Measurements from ENCODE around the gene SYNM.

SYNM gene

DNA sequence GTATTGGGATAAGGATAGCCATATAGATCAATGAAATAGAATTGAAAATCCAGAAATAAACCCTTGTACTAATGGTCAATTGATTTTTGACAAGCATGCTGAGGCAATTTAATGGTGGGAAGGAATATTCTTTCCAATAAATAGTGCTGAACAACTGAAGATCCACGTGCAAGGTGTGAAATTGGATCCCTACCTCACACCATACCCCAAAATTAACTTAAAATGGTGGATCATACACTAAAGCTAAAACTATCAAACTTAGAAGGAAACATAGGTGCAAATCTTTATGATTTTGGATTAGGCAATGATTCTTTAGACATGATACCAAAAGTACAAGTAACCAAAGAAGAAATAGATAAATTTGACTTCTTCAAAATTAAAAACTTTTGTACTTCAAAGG, 22.1 kb upstream of the SYNM start:
- FAIRE-seq = no peak

DNA sequence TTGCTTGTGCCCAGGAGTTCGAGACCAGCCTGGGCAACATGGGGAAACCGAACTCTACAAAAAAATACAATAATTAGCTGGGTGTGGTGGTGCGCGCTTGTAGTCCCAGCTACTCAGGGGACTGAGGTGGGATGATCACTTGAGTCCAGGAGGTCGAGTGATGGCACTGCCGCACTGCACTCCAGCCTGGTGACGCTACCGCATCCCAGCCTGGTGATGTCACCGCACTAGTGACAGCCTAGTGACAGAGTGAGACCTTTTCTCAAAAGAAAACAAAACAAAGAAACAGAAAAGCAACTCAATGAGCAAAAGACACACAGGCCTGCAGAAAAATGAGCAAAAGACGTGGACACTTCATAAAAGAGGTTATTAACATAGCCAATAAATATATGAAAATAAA, 19.9 kb upstream of the SYNM start:
- FAIRE-seq = no peak
- no peak for DNase-seq (ENCODE audit: low spot score)

More for the DNA sequence above, 22.1 kb upstream of the SYNM start:
- no peak for DNase-seq (ENCODE audit: low spot score)

DNA sequence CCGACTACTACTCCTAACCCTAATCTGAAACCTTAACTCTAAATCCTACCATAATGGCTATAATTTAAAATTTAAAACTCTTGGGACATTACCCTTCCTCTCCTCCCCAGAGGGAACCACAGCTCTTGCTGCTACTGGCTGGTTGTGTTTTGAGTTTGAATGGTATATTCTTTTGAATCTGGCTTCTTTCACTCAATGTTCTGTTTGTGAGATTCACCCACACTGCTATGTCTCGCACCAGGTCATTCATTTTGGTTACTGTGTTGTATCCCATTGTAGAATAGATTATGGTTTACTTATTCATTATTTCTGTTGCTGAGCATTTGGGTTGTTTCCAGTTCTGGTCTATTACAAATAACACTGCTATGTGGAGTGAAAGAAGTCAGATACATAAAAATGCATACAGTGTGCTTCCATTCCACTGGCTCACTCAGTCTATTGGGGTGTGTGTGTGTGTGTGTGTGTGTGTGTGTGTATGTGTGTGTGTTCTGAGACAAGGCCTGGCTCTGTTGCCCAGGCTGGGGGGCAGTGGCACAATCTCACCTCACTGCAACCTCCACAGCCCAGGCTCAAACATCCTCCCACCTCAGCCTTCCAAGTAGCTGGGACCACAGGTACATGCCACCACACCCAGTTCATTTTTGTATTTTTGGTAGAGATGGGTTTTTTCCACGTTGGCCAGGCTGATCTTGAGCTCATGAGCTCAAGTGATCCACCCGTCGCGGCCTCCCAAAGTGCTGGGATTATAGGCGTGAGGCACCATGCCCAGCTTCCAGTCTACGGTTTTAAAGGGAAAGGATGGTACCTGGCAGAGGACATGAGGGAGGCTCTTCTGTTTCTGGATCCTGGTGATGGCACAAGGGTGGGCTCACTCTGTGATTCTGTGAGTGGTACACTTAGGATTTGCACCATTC, 19.2 kb upstream of the SYNM start:
- DNase-seq (ENCODE audit: low spot score) = no peak
- no peak for FAIRE-seq

DNA sequence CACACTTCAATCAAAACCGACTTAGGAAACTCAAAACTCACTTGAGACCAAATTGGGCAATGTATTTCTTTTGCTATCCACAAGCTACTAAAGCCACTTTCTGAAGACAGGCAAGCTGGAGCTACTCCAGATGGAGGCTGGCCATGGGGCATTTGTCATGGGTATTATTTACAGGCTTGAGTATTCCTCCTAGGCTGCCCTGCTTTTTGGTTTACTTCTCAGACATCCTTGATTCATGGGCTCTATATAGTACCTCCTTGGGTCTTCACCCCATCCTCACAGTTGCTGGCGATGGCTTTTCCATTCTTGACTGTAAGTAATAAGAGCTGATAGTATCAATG, 18.6 kb upstream of the SYNM start:
- no peak for DNase-seq (ENCODE audit: low spot score)
- FAIRE-seq = no peak

DNA sequence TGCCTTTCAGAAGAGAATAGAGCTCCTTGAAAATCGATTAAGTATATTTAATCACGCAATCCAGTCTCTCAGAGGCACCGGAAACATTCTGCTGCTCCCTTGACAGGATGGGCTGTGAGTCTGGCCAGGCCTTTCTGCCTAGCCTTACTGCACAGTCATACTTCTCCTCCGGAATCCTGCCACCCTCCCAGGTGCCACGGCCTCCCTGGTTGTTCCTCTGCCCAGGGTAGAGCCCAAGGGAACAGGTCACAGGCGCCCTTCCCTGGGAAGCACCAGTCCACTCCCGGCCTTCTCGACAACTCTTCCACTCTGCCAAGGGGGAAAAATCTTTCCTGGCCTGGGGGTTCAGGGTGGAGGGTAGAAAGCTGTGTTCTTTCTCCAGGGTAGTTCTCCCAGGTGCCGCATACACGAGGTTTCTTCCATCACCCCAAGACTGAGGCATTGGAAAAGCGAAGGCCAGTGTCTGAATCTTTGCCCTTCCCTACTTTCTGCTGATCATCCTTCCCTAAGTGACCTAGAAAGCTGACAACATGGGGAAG, 17.4 kb upstream of the SYNM start:
- DNase-seq (ENCODE audit: low spot score) (no peak), FAIRE-seq (no peak)

DNA sequence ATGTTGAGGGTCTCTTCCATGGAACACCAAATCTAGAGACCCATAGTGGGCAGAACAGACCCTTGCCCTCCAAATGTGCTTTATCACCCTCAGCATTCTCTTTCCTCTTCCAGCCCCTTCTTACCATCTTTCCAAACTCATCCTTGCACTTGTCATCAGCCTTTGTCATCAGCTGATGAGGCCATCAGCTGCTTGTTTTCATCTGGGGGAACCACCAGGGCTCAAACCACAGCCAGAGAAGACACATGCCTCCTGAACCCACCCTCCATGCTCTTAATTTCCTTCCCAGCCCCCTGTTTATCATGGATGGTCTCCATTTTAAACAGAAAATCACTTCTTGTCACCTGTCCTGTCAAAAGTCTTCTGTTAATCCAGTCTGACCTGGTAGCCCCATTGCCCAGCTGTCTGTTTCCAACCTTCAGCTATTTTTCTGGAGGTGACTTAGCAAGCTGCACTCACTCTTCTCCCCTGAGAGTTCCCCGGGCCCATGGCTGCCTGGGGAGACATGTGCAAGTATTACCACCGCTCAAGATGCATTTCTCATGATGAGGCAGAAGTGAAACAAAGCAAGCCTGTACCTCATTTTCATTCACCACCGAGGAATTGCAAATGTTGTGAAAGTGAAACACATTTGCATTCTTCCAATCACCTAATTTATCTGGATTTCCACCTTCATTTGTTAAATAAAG, 14.7 kb upstream of the SYNM start:
- no peak for FAIRE-seq

DNA sequence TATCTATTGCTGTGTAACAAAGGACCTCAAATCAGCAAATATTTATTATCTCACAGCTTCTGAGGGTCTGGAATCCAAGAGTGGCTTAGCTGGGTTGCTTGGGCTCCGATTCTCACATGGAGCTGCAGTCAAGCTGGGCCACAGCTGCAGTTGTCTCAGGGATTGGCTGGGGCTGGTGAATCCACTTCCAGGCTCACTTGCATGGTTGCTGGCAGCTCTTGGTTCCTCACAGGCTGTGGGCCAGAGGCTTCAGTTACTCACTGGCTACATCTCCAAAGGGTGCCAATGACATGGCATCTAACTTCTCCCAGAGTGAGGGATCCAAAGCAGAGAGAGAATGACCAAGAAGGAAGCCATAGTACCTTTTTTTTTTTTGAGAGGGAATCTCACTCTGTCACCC, 13.9 kb upstream of the SYNM start:
- DNase-seq (ENCODE audit: low spot score) (no peak), FAIRE-seq (no peak)

More for the DNA sequence above, 14.7 kb upstream of the SYNM start:
- DNase-seq (ENCODE audit: low spot score) = no peak

DNA sequence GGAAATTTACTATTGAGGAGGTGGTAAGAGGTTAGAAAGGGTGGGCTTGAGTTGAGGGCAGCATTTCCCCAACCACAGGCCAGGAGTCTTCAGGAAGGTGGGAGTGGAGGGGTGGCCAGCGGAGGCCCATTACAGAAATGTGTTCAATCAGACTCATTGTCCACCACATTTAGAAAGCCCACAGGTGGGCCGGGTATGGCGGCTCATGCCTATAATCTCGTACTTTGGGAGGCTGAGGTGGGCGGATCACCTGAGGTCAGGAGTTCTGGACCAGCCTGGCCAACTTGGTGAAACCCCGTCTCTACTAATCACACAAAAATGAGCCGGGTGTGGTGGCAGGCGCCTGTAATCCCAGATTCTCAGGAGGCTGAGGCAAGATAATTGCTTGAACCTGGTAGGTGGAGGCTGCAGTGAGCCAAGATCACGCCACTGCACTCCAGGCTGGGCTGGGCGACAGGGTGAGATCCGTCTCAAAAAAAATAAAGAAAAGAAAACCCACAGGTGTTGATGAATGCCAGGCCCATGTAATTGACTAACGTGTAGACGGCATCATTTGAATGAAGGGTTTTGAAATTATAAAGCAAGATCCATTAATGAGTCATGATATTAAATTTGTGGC, 12.2 kb upstream of the SYNM start:
- DNase-seq (ENCODE audit: low spot score) (no peak), FAIRE-seq (no peak)

DNA sequence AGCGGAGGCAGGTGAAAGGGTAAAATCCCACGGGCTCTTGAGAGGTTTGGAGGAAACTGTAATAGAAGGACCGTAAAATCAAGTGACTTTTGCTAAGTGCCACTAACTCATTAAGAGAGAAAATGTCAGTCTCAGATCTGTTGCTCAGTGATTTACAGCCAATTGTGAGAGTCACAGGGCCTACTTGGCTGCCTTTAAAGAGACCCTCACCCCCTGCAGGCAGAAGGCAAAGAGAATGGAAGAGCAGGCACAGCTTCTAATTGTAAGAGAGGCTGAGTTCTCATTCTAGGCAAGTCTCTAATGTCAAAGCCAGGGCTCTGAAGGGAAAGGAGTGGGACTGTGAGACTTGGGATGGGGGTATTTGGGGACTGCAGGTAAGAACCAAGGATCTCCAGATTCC, 9.3 kb upstream of the SYNM start:
- FAIRE-seq = no peak
- no peak for DNase-seq (ENCODE audit: low spot score)

DNA sequence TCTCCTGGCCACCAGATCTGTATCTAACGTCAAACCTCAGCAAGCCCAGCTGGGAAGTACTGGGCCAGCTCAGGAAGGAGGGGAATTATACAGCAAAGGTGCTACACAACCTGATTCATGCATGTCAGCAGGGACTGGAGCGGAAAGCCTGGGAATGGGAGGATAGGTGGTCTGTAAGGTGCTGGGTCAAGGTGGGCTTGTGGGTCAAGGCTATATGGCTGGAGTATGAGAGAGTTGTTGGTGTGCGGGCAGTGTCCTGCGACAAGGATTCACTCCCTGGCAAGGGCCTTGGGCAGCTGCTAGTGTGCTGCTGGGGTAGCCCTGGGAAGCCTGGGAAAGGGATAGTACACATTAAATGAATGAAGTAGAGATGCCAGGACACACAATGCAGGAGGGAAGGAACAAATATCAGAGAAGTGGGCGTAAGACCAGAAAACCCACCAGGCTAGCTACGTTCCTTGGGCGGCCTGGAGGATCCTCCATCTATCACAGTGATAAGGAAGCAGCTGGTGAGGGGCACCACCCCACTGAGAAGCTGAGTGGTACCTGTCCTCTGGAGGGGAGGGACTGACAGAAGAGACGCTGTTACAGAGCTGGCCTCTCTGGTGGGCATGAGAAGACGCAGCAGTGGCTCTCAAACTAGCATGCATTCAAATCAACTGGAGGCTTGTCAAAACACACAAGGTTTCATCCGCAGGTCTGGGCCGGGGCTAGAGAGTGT, 8.5 kb upstream of the SYNM start:
- FAIRE-seq (no peak), DNase-seq (ENCODE audit: low spot score) (no peak)

DNA sequence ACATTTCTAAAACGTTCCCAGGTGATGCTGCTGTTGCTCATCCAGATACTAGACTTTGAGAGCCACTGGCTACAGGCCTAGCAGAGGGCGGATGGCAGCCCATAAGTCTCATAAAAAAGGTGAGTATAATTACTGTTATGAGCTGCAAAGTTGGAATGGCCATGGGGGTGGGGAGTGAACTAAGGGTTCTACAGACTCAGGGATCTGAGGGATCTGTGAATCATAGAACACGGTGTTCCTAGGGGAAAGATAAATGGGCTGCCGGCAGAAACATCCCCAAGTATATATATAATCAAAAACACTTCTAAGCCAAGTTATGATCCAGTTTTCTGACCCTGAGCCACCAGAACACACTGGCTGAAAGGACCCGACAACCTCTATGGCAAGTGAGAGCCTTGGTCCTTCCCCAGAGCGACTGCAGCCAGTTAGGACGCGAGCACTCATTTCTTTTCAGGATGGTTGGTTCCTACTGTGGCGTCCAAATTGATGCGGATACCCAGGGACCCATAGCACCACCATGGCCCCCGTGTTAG, 7.9 kb upstream of the SYNM start:
- FAIRE-seq (no peak), DNase-seq (ENCODE audit: low spot score) (no peak)

DNA sequence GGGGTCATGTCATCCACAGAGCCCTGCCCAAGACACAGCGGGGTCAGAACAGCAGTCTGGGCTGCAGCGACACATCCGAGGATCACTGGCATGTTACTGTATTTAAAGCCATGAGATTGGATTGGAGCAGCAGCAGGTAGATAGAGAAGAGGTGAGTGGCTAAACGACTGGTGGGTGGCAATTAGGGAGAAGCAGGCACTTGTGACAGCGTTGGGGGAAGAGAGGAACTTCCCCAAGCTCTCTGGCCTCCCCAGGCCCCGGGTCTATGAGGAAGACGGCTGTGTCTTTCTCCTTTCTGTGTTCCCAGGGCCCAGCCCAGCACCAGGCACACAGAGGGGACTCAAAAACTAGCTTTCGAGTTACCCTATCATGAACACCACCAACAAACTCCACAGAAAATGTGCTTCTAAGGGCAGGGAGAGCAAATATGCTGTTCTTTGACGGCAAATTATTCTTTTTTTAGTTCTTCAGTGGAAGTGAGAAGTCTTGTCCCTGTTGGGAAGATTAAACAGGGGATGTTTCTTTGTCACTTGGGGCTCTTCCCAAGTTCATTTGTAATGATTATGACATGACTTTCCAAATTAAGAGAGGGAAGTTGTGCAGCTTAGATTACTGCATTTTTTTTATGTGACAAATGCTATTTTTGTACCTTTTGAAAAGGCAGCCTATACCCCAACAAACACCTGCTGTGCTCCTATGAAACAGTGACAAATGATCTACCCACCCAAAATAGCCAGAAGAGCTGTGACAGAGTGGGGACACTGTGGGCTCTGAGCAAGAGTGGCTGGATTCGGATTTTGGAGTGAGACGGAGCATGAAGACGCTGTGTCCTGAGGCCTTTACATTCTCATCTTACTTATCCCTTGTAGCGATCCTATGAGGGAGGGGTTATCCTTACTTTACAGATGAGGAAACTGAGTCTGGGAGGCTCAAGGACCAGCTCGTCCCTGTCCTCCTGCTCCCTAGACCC, 7.2 kb upstream of the SYNM start:
- DNase-seq (ENCODE audit: low spot score) (no peak), FAIRE-seq (no peak)

DNA sequence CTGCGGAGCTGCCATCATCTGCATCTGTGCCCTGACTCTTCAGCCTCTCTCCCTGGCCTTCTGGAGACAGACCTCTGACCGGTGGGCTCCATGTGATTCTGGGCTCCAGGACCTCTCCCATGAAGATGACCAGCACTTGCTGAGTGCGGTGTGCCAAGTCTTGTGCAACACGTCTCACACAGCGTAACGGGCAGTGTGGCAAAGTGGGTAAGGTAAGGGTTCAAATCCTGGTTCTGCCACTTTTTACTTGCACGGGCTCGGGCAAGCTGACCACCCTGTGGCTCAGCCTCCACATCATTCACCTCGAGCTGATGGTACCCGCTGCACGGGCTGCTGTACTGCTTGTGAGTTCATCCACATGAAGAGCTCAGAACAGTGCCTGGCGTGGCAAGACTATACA, 6.5 kb upstream of the SYNM start:
- FAIRE-seq = no peak
- no peak for DNase-seq (ENCODE audit: low spot score)

DNA sequence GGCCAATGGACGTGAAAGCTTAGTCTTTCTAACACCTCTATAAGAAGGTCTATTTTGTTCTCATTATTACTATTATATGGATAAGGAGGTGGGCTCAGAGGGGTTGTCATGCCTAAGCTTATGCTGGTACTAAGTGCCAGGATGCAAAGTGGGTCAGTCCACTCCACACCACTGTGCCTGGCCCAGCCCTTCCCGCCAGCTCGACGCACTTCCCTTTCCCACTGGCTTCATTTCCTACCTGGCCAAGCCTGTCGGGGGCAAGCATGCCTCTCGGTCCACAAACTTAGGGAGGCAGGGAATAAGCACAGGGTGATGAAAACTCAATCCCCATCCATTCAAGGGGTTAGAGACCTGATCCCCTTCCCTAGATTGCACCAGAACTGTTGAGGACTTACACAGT, 5.9 kb upstream of the SYNM start:
- FAIRE-seq (no peak), DNase-seq (ENCODE audit: low spot score) (no peak)

DNA sequence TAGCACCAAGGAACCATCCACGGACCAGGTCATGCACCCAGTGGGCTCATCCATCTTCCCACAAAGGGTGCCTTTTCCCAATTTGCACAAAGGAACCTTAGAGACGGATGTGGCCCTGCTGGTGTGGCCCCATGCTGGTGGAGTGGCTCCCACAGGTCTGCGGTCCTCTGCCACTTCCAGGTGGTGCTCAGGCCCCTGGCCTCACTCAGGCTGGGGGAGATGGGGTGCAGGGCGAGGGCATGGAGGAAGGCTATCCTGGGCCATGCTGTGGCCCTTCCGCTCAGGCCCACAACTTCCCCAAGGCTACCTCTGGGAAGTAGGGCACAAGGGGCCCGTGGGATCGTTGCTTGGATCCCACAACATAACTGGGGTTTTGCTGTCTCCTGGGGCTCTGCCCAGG, 5.2 kb upstream of the SYNM start:
- FAIRE-seq (peak; percentile 5), DNase-seq (ENCODE audit: low spot score) (no peak)

DNA sequence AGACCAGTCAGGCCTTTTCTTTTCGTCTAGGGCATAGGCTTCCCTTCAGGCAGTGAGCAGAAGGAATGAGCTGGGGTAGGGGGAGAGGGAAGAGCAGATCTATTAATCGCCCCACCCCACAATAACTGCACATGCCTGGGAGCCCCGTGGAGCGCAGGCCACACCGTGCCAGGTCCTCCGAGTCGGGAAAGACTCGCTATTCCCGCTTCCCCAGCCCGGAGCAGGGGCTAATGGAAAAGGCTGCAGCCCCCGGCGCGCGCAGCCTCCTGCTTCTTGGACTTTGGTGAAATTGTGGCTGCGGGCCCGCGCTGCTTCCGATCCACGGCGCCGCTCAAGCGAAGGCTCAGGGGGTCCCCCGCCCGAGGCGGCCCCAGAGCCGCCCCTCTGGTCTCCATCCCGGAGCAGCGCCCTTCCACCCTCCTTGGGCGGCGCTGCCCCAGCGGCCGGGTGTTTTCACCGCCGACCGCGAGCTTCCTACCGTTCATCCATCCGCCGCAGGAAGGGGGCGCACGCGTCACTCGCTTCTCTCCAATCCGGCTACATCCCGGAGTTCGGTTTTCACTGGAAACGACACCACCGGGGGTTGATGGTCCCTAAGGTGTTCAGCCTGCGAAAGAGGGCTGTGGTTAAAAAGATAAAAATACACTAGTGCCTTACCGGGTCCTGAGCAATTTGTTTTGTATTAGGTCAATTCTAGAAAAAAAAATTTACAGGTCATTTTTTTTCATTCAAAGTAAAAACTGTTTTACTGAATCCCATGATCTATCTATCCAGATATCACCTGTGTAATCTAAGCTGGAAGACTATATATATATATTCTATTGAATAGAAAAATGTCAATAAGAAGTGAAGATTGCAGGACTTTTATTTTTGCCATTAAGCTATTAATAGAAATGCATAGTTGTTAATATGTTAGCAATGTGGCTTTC, 4.4 kb upstream of the SYNM start:
- FAIRE-seq (peak; percentile 94), DNase-seq (ENCODE audit: low spot score) (peak; percentile 91)

DNA sequence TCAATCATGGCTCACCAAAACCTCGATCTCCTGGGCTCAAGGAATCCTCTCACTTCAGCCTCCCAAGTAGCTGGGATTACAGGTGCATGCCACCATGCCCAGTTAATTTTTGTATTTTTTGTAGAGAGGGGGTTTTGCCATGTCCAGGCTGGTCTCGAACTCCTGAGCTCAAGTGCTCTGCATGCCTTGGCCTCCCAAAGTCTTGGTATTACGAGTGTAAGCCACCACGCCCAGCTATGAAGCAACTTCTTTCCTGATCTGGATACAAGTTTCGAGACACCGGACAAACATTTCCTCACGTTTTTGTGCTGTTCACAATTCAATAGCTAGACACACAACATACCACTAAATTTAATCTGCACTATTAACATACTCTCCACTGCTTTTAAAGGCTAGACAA, 3.4 kb upstream of the SYNM start:
- DNase-seq (ENCODE audit: low spot score) (no peak), FAIRE-seq (no peak)

DNA sequence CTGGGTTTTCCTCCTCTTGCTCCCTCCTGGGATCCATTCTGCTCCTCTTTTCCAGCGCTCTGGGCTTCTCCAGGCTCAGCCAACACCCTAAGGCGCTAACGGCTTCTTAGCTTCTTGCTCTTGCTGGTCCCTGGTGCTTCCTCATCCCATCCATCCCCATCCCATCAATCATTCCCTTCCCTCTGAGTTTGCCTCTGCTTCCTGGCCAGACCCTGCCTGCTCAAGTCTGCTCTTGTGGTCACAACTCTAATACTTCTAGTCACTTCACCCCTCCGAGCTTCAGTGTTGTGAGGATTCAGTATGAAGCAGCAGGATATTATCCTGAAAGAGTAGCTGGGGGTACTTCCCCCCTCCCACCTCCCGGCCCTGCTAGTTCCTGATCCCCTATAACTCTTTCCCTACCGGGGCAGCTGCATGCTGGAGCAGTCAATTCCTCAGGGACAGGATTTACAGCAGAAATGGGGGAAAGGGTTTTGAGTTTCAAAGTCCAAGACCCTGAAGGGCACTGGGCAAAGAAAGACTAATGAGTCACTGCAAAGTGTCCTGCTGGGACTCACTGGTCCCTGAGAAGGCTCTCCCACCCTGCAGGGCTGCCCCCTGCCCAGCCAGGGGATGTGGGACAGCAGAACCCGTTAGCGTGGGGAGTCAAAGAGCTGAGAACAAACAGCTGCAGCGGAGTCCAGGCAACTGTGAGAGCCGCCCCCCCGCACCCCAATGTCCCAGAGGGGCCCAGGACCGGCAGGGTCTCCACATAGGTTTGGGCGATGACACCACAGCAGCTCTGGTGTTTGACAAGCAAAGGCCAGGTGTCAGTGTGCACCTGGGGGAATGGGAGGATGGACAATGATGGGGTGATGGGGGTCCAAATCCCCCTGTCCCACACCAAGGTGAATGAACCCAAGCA, 2.3 kb upstream of the SYNM start:
- DNase-seq (ENCODE audit: low spot score) = no peak
- no peak for FAIRE-seq

Data from urothelium cell line (cell line).